Activated CD8-positive, alpha-beta memory T cell treated with anti-CD3 and anti-CD28 coated beads, Interleukin-2, amount 50 U/mL, for 24 hours (primary cell): Measurements from ENCODE around the gene SMAD3.
"Not testable (repeated sequence)": the region's sequence is repeated elsewhere in the genome, so short reads cannot be mapped to it uniquely, and the experiment has no call there.

Source experiments
- DNase-seq: peaks from one replicate; pipeline ENCODE4 v3.0.0-alpha.2; 2020; ENCODE audit errors: extremely low read depth

Gene SMAD3

DNA sequence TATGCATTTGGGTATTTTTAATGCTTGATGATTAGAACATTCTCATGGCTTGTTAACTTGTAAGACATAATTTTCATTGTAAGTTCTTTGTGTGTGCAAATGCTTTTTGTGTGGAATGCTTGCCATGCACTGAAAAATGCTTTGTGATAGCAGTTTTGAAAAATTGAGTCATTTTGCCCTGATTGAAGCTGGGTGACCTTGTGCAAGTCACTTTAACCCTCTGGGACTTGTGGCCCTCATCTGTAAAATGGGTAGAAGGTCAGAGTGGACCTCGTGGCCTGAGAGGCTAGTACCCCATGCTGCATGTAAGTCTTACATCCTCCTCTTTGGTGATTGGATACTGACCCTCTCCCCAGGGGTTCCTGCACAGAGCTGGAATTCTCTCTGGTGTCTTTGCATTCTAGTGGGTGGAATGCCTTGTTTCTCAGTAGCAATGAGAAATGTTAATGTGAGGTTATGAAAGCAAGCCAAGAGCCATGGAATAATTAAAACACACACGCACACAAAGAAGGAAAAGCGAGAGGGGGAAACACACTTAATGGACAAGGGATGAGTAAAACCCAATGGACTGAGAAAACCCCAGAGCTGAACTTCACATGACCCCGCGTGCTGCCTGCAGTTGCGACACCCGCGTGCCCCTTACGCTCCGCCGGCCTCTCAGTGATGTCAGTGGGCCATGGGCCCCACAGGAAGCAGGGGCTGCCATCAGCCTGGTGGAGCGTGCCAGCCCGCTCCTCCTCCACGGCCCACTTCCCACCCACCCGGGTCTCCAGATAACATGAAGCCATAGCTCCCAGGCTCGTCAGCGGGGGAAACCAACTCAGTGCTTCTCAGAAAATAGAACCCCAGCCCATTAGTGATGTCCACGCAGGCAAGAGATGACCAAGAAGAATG is 44.0 kb downstream of the SMAD3 start:
- DNase-seq: no peak

DNA sequence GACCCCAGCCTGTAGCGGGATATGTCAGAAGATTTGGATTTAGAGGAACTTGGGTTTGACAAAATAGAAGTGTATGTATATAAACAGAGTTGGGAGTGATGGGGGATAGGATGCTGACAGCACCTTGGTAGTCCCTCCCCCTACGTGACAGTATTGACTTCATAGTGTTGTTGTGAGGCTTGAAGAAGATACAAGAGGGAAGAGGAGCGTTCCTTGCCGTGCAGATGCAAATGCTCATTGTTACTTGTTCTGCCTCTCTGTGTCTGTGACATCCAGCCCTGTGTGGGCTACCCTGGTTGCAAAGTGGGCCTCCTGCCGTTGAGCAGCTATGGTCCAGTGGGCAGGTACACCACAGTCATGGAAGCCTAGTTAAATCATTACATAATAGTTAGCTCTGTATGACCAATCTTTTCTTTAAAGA is 45.0 kb downstream of the SMAD3 start:
- DNase-seq: no peak

DNA sequence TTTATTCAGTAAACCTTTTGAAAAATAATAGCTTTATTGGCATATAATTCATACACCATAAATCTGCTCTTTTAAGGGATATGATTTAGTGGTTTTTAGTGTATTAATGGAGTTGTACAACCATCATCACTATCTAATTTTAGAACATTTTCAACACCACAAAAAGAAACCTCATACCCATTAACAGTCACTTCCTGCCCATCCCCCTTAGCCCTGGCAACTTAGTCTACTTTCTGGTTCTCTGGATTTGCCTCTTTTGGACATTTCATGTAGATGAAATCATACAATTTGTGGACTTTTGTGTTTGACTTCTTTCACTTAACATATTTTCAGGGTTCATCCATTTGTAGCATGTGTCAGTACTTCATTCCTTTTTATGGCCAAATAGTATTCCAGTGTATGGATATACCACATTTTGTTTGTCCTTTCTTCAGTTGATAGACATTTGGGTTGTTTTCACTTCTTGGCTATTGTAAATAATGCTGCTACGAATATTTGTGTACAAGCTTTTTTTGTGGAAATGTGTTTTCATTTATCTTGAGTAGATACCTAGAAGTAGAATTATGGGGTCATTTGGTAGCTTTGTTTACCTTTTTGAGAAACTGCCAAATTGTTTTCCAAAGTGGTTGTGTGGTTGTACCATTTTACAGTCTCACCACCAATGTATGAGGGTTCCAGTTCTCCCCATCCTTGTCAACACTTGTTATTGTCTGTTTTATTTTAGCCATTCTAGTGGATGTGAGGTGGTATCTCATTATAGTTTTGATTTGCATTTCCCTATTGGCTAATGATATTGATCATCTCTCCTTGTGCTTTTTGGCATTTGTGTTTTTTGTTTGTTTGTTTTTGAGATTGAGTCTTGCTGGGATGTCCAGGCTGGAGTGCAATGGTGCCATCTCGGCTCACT is 45.8 kb downstream of the SMAD3 start:
- no peak for DNase-seq

DNA sequence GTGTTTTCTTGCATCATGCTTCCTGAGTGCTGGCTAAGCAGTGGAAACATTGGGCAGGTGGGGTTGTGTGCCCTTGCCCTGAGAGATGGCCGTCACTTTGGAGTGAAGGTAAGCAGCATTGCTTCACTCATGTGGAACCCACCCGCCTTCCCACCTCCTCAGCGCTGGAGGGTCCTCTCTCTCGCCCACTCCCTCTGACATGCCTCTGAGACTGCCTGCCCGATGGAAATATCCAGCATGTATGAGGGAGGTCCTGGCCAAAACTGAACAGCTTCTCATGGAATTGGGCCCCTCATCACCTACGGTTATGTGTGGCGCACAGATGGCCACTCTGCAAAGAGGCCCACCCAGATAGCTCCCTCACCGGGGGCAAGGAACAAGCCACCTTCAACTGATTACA is 48.6 kb downstream of the SMAD3 start:
- no peak for DNase-seq

DNA sequence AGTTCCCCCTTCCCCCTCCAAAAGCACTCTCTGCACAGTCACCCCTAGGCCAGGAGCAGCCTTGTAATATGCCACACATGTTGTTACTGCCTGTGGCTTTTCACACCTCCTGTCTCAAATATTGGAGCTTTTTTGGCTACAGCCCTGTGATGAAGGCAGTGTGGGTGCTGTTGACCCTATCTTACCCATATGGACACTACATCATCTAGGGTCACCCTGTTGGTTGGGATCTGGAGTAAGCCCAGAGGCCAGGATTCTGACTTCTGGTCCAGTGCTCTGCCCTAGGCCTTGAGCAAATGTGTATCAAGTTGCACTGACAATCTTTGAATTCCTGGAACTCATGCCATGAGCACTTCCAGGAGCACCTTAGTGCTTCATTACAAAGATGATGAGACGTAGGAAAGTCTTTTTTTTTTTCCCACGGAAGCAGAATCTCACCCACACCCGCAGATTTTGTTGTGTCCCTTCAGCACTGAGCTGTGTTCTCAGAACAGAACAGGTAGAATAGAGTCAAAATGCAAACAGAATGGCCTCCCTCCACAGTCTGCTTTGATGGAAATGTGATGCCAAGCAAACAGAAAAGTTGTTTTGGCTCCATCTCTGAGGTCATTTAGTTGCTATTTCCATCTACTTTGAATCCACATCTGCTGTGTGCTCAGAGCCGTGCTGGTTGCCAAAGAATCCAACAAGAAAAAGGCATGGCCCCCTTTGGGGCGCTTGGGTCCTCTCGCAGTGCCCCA is 49.6 kb downstream of the SMAD3 start:
- no peak for DNase-seq

DNA sequence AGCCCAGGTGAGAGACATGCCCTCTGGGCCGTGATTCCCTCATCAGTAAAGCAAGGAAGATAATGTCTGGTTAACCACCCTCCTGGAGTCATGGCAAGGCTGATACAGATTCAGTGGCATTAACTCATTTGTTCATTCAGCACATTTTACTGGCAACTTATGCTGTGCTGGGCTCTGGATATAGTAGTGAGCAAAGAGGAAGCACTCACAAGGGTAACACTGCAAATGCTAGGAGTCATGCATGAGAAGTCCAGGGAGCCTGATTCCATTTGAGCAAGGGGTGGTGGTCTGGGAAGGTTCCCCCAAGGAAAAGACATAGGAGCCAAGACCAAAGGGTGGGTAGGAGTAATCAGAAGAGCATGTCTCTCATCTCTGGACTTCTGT is 50.2 kb downstream of the SMAD3 start:
- no peak for DNase-seq

DNA sequence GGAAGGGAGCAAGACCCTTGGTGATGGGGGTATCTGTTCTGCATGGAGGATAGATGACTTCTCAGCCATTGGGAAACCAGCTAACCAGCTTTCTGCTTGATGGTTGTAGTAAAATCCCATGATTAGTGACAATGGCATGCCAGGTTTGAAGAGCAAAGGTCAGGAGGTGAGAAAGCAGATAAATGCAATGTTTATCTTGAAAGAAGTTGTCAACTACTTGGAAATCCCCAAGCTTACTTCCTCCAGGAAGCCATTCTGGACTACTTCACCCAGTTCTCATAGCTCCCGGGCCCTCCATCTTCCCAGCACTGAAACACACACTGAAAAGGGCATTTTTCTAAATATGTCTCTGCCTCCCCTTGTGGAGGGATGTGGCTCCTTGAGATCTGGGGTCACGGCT is 51.3 kb downstream of the SMAD3 start:
- DNase-seq: no peak

DNA sequence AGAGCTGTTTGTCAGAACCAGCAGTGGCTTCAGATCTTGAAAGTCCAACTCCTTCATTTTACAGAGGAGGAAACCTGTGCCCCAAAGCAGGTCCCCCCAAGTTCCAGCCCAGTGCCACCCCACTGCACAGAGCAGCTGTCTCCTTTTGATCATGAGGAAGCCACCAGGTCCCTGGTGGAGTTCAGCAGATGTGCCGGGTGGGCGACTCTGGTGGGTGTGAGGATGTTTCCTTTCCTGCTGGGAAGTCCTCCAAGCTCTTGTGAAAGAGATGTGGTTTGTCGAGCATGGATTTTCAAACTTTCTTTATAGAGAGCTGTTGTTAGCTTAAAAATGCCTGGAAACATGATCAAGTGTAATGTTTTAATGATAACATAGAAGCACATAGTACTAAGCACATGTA is 52.0 kb downstream of the SMAD3 start:
- DNase-seq: no peak

DNA sequence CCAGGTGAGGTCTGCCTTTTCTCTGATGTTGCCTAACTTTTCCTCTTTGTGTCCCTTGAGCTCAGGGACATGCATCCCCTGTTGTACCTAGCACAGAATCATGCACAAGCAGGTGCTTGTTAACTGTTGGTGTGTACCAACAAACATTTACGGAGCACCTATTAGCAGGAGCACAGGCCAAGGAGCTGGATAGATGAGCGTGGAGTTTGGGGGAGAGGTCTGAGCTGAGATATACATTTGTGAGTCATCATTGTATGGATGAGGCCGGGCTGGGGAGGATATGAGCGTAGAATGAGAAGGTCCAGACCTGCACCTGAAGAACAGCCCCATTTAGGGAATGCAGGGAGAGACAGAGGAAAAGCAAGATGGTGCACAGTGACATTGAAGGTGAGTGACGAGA is 53.4 kb downstream of the SMAD3 start:
- DNase-seq: no peak

DNA sequence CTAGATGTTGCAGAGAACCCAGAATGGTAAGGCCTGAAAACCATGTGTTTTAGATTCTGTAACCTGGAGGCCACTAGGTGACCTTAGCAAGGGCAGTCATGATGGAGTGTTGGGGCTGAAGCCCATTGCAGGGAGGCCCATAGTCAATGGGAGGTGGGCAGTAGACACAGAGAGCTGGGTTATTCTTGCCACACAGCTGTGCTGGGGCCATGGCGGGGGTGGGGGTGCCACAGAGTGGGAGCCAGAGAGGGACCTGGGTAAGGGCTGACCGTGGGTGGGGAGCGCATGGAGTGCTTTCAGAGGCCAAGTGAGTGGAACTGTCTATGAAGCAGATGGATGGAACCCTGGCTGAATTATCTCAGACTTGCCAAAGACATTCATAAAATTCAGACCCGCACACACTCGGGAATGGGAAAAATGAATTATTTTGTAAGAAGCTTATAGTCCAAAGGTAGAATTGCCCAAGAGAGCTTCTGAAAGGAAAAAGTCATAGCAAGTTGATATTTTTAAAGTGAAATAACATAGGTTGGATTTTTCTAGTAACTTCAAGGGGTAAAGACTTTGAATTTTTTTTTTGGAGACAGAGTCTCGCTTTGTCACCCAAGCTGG is 53.9 kb downstream of the SMAD3 start:
- no peak for DNase-seq

DNA sequence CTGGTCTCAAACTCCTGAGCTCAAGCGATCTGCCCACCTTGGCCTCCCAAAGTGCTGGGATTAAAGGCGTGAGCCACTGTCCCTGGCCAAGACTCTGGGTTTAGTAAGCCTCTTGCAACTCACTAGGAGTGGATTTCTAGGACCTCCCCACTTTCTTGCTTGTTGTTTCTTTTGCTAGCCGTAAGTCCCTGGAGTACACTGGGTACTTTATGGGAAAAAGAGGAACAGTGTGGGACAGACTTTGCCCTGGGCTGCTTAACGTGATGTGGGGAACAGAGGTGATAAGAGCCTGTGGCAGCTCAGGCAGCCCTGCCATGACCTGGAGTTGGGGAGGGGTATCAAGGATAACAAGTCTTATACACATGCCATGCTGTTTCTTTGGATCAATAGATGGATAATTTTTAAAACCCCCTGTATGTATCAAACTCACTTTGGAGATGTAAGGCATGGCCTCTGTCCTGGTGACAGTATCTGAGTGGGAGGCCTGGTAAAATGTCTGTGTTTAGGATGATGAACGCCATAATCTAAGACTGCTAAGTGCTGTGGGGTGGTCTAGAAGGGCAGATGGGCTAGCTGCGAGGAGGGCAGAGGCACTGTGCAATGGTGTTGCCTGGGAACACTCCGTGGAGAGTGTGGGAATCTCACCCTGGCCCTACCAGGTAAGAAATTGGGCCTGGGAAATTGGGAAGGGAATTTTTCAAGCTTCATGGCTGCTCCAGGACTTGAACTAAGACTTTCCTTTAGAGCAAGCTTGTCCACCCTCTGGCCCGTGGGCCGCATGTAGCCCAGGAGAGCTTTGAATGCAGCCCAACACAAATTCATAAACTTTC is 54.8 kb downstream of the SMAD3 start:
- no peak for DNase-seq

DNA sequence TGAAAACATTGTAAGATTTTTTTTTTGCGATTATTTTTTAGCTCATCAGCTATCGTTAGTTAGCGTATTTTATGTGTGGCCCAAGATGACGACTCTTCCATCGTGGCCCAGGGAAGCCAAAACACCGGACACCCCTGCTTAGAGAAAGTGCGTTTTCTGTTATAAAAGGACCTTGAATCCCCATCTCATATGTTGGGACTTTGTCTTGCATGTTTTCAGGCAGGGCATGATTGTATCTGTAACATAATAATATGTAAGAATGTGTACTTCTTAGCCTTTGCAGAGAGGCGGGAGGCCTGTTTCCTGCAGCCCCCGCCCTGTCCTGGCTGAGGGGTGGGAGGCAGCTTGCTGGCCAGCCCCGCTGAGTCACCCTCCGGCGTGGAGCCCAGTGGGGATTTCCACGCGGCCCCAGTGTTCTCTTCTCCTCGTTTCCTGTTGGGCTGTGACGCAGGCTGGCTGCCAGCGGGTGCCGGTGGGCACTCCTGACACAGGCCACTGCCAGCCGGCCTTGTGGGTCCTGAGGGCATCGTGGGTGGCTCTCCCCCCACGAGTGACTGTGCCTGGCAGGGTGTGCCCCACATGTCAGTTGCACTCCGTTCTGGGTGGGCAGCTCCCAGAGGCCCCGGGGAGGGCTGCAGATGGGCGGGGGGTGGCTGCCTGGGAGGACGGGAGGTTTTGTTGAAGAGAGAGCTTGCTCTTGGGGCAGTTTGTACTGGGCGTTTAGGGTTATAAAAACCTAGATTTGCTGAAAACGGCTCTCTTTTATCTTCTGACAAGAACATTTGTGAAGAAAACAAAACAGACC is 55.6 kb downstream of the SMAD3 start:
- DNase-seq: peak; percentile 64

DNA sequence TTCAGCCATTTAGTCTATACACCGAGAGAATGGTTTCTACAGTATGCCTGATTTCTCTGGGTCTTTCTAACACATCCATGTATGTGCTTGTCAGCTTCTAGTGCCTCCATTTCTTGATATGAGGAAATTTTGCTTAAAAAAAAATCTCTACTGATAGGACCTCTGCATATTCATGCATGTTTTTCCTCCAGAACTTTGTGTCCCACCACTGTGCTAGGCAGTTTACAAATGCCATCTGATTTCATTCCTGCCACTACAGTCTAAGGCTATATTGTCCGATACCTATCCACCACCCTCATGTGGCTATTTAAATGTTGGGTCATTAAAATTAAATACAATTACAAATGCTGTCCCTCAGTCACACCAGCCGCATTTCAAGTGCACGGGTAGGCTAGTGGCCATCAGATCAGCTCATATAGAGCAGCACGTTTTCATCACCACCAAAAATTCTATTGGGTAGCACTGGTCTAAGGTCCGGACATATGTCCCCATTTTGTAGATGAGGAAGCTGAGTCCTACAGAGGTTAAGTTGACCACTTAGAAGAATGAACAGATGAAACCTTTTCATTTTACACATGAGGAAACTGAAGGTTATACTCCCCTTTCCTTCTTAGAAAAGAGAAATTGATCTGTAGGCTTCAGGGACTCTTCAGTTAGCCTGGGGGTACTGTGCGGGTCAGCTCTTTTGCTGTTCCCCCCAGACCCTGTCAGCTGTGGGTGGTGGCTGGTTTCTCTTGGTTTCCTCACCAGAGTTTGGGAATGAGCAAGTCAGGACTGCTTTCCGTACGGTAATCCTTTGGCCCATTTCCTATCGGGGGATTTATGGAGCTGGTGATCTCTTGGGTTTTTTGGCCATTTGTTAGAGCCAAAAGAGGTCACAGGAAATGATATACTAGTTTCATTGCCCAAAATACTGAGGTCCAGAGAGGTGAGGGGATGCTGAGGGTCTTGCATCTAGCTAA is 56.5 kb downstream of the SMAD3 start:
- no peak for DNase-seq

DNA sequence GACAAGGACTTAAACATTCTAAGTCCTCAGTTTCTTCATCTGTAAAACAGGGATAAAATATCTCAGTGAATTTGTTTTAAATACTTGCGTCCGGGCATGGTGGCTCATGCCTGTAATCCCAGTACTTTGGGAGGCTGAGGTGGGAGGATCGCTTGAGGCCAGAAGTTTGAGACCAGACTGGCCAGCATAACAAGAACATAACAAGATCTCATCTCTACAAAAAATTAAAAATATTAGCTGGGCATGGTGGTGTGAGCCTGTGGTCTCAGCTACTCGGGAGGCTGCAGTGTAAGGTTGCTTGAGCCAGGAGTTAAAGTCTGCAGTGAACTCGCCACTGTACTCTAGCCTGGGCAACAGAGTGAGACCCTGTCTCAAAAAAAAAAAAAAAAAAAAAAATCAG is 57.4 kb downstream of the SMAD3 start:
- DNase-seq: not testable (repeated sequence)

DNA sequence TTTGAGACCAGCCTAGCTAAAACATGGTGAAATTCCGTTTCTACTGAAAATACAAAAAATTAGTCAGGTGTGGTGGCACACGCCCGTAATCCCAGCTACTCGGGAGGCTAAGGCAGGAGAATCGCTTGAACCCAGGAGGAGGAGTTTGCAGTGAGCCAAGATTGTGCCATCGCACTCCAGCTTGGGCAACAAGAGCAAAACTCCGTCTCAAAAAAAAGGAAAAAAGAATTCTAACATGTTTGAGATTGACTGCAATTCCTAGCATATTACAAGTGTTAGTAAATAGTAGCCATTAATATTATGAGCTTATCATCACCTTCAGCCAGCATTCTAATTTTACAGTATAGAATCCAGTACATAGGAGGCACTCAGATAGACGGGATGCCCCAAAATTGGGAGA is 57.9 kb downstream of the SMAD3 start:
- DNase-seq: not testable (repeated sequence)

DNA sequence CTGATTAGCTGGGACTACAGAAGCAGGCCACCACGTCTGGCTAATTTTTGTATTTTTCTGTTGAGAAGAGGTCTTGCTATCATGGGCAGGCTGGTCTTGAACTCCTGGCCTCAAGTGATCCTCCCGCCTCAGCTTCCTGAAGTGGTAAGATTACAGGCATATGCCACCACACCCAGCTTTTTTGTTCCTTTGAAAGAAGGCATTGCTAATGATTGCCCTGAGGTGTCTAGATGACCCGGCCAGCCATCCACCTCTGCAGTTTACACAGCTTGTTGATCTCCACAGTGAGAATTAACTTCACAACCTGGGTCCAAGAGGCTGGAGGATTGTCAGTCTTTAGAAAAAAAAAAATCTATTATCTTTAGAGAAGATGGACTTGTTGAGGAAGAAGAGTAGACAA is 58.7 kb downstream of the SMAD3 start:
- DNase-seq: no peak

DNA sequence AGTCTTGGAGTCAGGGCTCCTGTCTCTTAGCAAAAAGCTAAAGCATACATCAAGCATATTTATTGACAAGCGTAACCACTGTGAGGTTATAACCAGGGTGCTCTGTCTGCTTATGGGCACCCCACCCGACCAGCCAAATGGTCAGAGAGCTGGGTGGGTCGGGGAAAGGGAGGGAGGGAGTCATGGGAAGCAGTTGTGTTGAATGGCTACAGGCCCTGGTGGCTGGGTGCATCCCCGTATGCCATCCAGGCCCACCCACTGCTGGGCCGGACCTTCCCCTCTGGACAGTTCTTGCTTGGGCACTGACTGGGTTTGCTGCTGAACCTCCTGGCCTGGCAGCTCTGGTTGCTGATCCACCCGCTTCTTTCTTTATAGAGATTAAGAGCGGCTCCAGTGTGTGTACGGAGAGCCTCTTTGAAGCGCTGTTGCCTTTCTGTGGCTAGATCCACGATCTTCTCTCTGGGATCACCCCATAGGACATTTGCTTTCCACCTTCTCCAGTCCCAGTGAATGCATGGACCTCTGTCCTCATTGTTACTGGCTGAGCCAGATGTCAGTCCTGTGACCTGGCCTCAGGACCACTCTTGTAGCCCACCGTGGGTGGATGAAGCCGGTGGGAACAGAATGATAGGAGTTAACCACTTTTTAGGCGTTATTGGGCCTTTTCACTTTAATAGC is 59.6 kb downstream of the SMAD3 start:
- DNase-seq: no peak
